Suppressor macrophage (primary cell): Measurements from ENCODE around the gene P2RY4.
"Not testable (repeated sequence)": the region's sequence is repeated elsewhere in the genome, so short reads cannot be mapped to it uniquely, and the experiment has no call there.

Source experiments
- DNase-seq, 4 experiments: peaks; one replicate each; pipeline ENCODE4 v3.0.0-alpha.2; 2020 to 2022

P2RY4 gene

DNA sequence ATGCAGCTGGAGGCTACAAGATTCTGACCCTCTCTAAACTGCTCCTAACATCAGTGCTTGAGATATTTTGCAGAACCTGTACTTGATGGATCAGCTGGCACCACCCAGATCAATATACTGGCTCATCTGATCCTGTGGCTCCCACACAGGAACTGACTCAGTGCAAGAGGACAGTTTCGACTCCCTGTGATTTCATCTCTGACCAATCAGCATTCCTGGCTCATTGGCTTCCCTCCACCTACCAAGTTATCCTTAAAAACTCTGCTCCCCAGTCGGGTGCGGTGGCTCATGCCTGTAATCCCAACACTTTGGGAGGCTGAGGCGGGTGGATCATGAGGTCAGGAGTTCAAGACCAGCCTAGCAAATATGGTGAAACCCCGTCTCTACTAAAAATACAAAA lies 16.4 kb downstream of the P2RY4 start:
- not testable (repeated sequence) for DNase-seq

DNA sequence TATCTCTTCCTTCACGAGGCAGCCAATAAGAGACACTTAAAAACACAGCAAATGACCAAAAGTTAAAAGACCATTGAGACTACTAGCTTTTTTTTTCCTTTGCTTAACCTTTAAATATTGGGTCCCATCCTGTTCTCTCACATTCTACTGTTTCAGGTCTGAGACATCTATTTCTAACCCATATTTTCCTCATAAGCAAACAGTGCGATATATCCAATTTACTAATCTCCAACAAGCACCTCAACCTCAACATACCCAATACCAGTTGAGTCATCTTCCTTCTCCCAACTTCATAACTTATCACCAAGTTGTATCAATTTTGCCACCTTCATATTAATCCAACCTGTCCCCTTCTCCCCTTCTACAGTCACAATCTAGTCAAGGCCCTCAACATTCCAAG lies 18.5 kb downstream of the P2RY4 start:
- DNase-seq, result no peak

DNA sequence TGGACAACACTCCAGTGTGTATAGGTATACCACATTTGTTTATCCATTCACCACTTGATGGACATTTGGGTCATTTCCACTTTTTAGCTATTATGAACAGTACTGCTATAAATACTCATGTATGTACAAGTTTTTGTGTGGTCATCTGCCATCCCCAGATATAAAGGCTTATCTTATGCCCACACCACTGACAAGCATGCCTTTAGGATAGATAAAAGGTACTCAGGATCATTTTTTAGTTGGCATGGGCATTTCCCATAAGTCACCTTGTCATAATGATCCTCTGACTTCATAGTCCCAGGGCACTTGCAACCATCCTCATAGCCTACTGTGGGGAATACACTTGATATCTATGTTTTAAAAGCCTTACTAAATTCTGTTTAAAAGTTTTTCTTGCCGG lies 19.3 kb downstream of the P2RY4 start:
- no peak for DNase-seq

- no peak for DNase-seq
Observed at GRCh38 chrX:70234355-70234754, 25.6 kb downstream of the P2RY4 start, which contains the start of gene AWAT1. Gene AWAT1 (plus strand): TSS chrX:70234655. CDS start chrX:70234696, 41 bp downstream.

- DNase-seq, result no peak
Observed at GRCh38 chrX:70231666-70232065, 28.3 kb downstream of the P2RY4 start.

DNA sequence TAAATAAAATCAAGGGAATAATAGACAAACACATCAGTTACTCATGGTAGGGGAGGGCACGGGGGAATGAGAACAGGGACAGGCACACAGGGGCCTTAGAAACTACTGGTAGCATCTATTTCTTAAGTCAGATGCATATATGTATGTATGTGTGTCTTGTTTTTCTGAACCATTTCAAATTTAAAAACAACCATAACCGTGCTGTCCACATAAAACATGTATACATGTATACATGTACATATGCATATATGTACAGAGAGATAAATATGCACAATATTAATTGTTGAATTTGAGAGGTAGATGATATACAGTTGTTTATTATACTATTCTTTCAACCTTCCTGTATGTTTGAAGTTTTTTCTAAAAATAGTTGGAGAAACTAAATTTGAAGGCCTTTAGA lies 33.3 kb downstream of the P2RY4 start:
- no peak for DNase-seq

DNA sequence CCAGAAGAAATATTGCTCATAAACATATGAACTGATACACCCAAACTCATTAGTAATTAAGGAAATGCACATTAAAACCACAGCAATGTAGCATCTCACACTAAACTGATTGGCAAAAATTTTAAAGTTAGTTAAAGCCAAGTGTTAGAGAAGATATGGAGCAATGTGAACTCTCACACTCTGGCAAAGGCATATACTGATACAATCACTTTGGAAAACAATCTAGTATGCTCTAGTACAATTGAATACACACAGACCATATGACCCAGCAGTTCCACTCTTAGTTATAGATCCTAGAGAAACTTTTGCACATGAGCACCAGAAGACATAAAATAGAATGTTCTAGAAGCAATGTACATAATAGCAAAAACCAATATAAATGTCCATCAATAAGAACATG lies 34.0 kb downstream of the P2RY4 start:
- DNase-seq, result no peak

DNA sequence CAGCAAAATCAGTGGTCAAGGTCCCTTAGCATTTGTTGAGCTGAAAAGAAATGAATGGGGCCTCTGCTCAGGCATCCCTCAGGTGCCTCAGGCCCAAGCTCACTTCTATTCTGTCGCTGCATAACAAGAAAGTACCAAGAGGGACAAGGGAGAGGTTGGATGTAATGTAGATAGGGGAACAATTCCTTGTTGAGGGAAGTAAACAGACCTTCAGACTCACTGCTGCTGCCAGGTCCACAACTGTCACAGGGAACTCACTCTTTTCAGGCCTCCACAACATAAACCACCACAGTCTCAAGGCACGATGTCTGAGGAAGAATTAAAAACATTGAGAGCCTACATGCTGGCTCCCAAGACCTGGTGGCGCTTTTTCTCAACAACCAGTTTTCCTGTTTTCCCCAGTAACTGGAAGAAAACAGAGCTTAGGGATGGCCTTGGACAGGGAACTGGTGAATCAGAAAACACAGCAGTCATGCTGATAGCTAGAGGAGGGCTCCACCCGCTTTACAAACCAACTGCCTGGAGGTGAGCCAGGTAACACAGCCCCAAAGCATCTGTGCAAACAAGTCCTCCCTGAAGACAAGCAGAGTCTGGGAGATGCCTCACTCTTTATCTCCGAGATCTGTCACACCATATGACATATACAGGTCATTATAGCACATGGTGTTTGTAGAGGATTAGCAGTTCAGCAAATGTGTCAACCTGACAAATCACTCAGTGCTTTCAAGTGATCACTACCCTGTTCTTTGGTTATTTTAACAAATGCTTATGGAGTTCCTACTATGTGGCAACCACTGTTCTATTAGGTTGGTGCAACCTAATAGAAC lies 39.9 kb downstream of the P2RY4 start:
- no peak for DNase-seq

- not testable (repeated sequence) for DNase-seq
Observed at GRCh38 chrX:70209570-70209969, 50.4 kb downstream of the P2RY4 start.

- DNase-seq, result no peak
Observed at GRCh38 chrX:70208479-70208878, 51.5 kb downstream of the P2RY4 start.
